ENCODE results near the gene BRSK2.

BRSK2 gene

GRCh38 chr11:1471736-1472135, 82.0 kb downstream of the BRSK2 start:
- Mint-ChIP-seq H3K9me3 (no peaks in the 10 kb centered on the region), H3K27ac (no peak overlapping the region), H3K4me3 (no peak overlapping the region), H3K4me1 (no peaks in the 10 kb centered on the region), H3K27me3 (no peaks in the 10 kb centered on the region)
- ATAC-seq (no peak), DNase-seq (no peak)

GRCh38 chr11:1472180-1473005, 82.7 kb downstream of the BRSK2 start:
- no peak overlapping the region for H3K4me3 Mint-ChIP-seq
- ATAC-seq = no peak
- no peak for DNase-seq

DNA sequence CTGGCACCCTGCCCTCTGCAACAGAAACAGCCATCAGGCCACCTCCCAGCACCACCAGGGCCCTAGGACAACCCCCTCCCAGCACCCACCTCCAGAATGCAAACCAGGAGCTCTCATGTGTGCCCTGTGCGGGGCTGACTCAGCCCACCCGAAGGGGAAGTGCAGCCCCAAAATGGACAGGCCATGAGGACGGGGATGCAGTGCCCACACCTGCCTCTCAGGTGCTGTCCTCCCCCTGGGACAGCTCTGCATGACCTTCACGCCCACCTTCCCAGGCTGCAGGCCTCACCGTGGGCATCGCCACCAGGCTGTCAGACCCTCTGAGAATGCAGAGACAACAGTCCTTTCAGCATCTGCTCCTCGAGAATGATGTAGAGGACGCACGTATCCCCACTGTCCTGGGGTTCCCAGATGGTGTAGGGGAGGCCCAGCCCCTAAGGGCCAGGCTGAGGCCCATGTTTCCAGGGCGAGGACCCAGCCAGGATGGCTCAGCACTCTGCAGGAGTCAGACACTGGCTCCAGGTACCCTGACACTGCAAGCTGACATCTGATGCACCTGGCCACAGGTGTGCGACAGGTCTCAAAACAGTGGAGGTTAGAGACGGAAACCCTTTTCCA, 83.4 kb downstream of the BRSK2 start:
- H3K27ac Mint-ChIP-seq = no peak overlapping the region
- no peaks in the 10 kb centered on the region for H3K4me1 Mint-ChIP-seq
- ATAC-seq (no peak), DNase-seq (no peak)
- H3K9me3 Mint-ChIP-seq = no peaks in the 10 kb centered on the region
- H3K27me3 Mint-ChIP-seq = no peaks in the 10 kb centered on the region
- H3K4me3 Mint-ChIP-seq = no peak overlapping the region

More at GRCh38 chr11:1472180-1473005, 82.7 kb downstream of the BRSK2 start:
- no peaks in the 10 kb centered on the region for H3K27me3 Mint-ChIP-seq
- peak overlapping the region in 1 of 2 donors; percentile 68 for H3K27ac Mint-ChIP-seq
- no peaks in the 10 kb centered on the region for H3K9me3 Mint-ChIP-seq
- H3K4me1 Mint-ChIP-seq = no peaks in the 10 kb centered on the region

- H3K9me3 Mint-ChIP-seq = no peaks in the 10 kb centered on the region
Observed at GRCh38 chr11:1473786-1474185, 84.1 kb downstream of the BRSK2 start.

GRCh38 chr11:1475841-1476240, 86.1 kb downstream of the BRSK2 start:
- DNase-seq (no peak), ATAC-seq (no peak)
- no peaks in the 10 kb centered on the region for H3K27me3 Mint-ChIP-seq
- no peak overlapping the region for H3K27ac Mint-ChIP-seq
- peaks cover 5% of the 10 kb centered on the region for H3K4me1 Mint-ChIP-seq
- no peak overlapping the region for H3K4me3 Mint-ChIP-seq
- no peaks in the 10 kb centered on the region for H3K9me3 Mint-ChIP-seq

More at GRCh38 chr11:1473786-1474185, 84.1 kb downstream of the BRSK2 start:
- Mint-ChIP-seq H3K27ac (no peak overlapping the region), H3K27me3 (no peaks in the 10 kb centered on the region), H3K4me1 (no peaks in the 10 kb centered on the region), H3K4me3 (no peak overlapping the region)
- ATAC-seq (no peak), DNase-seq (no peak)

GRCh38 chr11:1476940-1477736, 87.4 kb downstream of the BRSK2 start:
- peaks cover 5% of the 10 kb centered on the region for H3K4me1 Mint-ChIP-seq
- no peak for DNase-seq
- H3K27me3 Mint-ChIP-seq = no peaks in the 10 kb centered on the region
- no peak for ATAC-seq
- H3K27ac Mint-ChIP-seq = no peak overlapping the region
- H3K4me3 Mint-ChIP-seq = no peak overlapping the region
- H3K9me3 Mint-ChIP-seq = no peaks in the 10 kb centered on the region

GRCh38 chr11:1478011-1478410, 88.3 kb downstream of the BRSK2 start:
- peaks cover 6% of the 10 kb centered on the region for H3K4me1 Mint-ChIP-seq
- H3K27ac Mint-ChIP-seq = peak overlapping the region in 1 of 2 donors; percentile 0
- ATAC-seq (no peak), DNase-seq (no peak)
- H3K4me3 Mint-ChIP-seq = no peak overlapping the region
- H3K27me3 Mint-ChIP-seq = no peaks in the 10 kb centered on the region
- no peaks in the 10 kb centered on the region for H3K9me3 Mint-ChIP-seq

- Mint-ChIP-seq H3K9me3 (no peaks in the 10 kb centered on the region), H3K27ac (peak overlapping the region in 1 of 2 donors; percentile 14), H3K27me3 (no peaks in the 10 kb centered on the region), H3K4me1 (peaks cover 11% of the 10 kb centered on the region), H3K4me3 (no peak overlapping the region)
- DNase-seq (no peak), ATAC-seq (no peak)
Observed at GRCh38 chr11:1478544-1478943, 88.8 kb downstream of the BRSK2 start.

GRCh38 chr11:1479006-1479677, 89.4 kb downstream of the BRSK2 start:
- ATAC-seq = no peak
- H3K9me3 Mint-ChIP-seq = no peaks in the 10 kb centered on the region
- no peak overlapping the region for H3K4me3 Mint-ChIP-seq
- no peaks in the 10 kb centered on the region for H3K27me3 Mint-ChIP-seq
- no peak overlapping the region for H3K27ac Mint-ChIP-seq
- peaks cover 14% of the 10 kb centered on the region for H3K4me1 Mint-ChIP-seq
- no peak for DNase-seq

- no peaks in the 10 kb centered on the region for H3K27me3 Mint-ChIP-seq
- no peak overlapping the region for H3K4me3 Mint-ChIP-seq
- H3K4me1 Mint-ChIP-seq = peaks cover 15% of the 10 kb centered on the region
- no peak overlapping the region for H3K27ac Mint-ChIP-seq
- H3K9me3 Mint-ChIP-seq = no peaks in the 10 kb centered on the region
- DNase-seq = no peak
- ATAC-seq = no peak
Observed at GRCh38 chr11:1479678-1480118, 90.0 kb downstream of the BRSK2 start.

DNA sequence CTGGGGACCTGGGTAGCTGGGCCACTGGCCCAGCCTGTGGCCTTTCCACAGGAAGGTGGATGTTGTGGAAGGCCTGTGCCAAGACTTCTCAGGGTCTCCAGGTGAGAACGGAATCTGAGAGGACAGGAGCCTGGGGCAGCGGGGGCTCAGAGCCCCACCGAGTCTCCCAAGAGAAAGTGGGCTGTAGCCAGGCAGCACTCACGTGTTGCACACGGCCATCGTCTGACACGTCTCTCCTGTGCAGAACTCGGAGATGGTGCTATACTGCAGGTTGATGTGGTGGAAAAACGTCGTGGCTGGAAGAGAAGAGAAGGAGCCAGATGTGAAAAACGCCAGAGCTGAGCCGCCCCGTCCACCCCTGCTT, 90.4 kb downstream of the BRSK2 start:
- Mint-ChIP-seq H3K4me3 (no peak overlapping the region), H3K9me3 (no peaks in the 10 kb centered on the region), H3K27me3 (no peaks in the 10 kb centered on the region), H3K4me1 (peaks cover 19% of the 10 kb centered on the region), H3K27ac (no peak overlapping the region)
- no peak for DNase-seq
- ATAC-seq = no peak

DNA sequence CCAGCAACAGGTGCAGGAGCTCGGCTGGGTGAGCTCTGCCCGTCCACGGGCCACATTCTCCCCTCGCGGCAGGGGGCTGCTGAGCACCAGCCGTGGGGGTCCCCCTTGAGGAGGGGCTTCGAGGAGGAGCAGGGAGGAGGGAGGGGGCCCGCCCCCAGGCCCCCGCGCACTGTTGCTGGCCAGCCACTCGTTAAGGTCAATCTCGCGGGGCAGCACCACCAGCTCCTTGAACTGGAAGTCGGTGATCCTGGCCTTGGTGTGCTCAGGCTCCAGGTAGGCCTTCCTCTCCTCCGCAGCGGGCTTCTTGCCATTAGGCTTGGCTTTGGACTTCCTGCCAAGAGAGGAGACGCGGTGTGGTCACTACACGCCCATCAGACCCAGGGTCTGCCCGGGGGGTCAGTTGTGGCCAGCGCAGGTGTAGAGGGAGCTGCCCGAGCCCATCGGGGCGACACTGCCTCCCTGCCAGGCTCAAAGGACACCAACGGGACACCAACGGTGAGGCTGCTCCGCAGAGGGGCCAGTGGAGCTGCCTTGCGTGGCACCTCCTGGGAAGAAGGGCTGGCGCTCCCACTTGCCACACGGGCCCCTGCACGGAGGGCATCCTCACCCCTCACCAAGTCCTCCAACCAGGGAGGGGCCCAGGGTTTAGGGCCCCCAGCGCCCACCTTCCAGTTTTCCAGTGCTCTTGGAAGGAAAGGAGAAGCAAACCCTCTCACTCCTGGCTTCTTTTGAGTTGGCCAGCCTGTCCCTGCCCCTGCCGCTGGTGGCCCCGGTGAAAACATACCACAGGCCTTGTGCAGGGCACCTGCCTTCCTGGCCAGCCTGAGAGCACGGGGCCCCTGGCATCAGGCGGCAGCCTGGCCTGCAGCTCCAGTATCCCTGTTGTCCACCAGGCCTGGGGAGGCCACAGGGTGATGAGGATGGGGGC, 91.1 kb downstream of the BRSK2 start:
- DNase-seq (no peak), ATAC-seq (no peak)
- no peak overlapping the region for H3K27ac Mint-ChIP-seq
- no peaks in the 10 kb centered on the region for H3K9me3 Mint-ChIP-seq
- H3K27me3 Mint-ChIP-seq = no peaks in the 10 kb centered on the region
- H3K4me3 Mint-ChIP-seq = no peak overlapping the region
- H3K4me1 Mint-ChIP-seq = peaks cover 26% of the 10 kb centered on the region

- Mint-ChIP-seq H3K27ac (peak overlapping the region; percentile 52 to 71), H3K27me3 (no peaks in the 10 kb centered on the region), H3K4me3 (no peak overlapping the region), H3K4me1 (peaks cover 32% of the 10 kb centered on the region), H3K9me3 (no peaks in the 10 kb centered on the region)
- no peak for ATAC-seq
- no peak for DNase-seq
Observed at GRCh38 chr11:1481483-1481825, 91.7 kb downstream of the BRSK2 start.

DNA sequence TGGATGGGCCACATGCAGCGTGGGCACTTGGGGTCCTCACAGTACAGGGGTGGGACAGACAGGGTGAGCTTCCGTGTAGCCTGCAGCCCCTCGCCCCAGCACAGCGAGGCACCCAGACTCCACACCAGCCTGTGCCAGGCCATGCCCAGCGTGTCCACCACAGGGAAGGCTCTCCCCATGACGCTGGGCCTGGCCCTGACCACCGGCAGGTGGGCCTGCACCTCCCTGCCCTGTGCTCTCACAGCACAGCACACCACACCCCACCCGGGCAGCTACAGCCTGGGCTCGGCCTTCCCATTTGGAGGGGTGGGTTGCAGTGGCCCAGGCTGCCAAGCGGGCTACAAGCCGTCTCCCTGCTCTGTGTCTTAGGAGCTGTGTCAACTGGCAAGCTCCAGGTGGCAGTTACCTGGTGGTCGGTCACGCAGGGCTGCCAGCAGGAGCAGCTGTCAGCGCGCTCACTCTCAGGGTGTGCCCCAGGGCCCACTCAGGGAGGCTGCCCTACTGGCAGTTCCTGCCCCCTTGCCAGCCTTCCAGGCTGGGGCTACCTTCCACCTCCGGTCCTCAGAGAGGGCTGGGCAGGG, 92.2 kb downstream of the BRSK2 start:
- Mint-ChIP-seq H3K4me3 (no peak overlapping the region), H3K27me3 (no peaks in the 10 kb centered on the region), H3K4me1 (peaks cover 33% of the 10 kb centered on the region), H3K9me3 (no peaks in the 10 kb centered on the region), H3K27ac (peak overlapping the region in 1 of 2 donors; percentile 74)
- DNase-seq (no peak), ATAC-seq (peak; percentile 27)

Data from stimulated activated naive CD8-positive, alpha-beta T cell treated with anti-CD3 and anti-CD28 coated beads, Interleukin-15, amount 100 ng/mL, for 72 hours (primary cell).